HG03175 (cell line): ENCODE results near the gene FBLN1.
"Not testable (repeated sequence)": the region's sequence is repeated elsewhere in the genome, so short reads cannot be mapped to it uniquely, and the experiment has no call there.

Experiments used
- ATAC-seq: cut with Tn5 transposase; IDR thresholded peaks from one replicate; pipeline ENCODE4 v1.9.1; 2021; ENCODE audit warnings: mild to moderate bottlenecking, moderate library complexity; ENCODE audit not compliant: unreplicated experiment

FBLN1 gene

DNA sequence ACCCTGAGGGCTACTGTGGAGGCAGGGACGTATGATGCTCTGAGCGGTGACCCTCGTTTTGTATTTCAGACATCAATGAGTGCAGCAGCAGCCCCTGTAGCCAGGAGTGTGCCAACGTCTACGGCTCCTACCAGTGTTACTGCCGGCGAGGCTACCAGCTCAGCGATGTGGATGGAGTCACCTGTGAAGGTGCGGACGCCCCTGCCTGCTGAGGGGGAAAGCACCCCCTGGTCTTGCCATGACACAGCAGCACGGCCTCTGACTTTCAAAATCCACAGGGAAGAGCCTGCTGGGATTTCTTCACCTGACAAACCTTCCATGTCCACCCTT, 44.3 kb downstream of the FBLN1 start:
- no peak for ATAC-seq

GRCh38 chr22:45547731-45548130, 45.0 kb downstream of the FBLN1 start:
- no peak for ATAC-seq

DNA sequence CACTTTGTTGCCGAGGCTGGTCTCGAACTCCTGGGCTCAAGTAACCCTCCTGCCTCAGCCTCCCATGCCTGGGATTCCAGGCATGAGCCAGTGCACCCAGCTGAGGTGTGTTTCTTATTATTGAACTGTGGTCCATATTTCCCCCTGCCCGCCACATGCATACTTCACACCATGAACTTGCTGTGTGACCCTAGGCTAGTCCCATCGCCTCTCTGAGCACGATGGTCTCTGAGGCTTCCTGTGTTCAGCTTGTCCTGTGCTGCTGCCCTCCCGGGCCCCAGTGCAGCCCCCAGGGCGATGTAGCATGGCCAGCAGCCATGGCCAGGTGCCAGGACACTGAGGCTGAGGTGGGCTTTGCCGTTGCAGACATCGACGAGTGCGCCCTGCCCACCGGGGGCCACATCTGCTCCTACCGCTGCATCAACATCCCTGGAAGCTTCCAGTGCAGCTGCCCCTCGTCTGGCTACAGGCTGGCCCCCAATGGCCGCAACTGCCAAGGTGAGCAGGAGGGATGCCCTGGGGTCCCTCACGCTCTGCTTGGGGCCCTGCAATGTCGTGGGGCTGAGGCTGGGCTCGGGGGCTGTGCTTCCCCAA, 45.7 kb downstream of the FBLN1 start:
- ATAC-seq, result no peak

- ATAC-seq, result no peak
Measured at GRCh38 chr22:45548991-45549761, 46.5 kb downstream of the FBLN1 start.

DNA sequence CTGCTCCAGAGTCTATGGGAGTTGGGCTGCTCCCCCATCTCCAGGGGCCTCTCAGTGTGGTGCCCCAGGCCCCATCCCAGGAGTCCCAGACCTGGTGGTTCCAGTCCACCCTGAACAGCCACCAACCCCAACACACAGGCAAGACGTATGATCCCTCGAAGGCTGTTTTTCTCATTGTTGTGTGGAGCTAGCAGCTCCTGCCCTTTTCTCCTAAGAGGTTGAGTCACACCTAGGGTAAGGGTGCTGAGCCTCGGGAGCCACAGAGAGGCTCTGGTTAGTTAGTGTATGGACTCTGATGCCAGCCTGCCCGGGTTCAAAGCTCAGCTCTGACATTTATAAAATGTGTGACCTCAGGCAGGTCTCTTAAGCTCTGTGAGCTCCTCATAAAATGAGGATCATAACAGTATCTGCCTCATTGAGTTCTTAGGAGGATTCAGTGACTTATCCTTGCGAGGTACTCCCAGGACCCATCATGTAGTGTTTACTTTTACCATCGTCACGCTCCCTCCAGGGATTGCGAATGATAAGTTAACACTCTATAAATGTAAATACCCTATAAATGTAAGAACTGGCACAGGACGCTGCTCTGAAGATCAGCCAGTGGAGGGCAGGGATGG, 47.2 kb downstream of the FBLN1 start:
- ATAC-seq, result no peak

GRCh38 chr22:45550416-45550815, 47.7 kb downstream of the FBLN1 start:
- no peak for ATAC-seq

- no peak for ATAC-seq
Measured at GRCh38 chr22:45550891-45551290, 48.2 kb downstream of the FBLN1 start.

DNA sequence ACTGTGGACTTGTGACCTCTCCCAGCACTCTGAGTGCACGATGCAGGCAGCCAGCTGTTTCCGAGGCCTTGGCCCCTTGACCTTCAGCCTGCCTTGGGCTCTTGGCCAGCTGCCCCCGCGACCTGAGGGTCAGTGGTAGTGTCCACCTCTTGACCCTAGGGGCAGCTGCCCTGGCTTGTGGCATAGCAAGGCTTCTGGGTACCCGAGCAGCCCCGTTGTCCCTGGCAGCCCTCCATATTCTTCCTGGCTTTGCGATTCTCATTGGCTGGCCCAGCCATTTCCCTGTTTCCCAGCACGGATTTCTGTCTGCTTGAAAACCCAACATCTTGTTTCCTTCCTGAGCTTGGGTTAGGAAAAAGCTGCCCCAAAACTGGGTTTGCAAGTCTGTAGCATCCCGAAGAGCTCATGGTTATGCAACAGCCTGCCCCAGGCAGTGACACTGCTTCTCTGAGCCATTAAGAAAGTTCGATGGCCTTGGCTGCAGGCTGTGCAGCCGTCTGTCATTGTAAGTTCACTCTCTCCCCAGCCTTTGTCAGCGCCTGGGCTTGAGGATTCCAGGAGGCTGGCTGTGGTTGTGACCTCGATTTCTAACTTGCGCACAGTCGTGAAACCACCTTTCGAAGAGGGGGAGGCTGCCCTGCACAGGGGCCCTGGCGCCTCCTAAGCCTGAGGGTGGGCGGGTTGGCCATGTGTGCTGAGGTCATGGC, 48.8 kb downstream of the FBLN1 start:
- no peak for ATAC-seq

- no peak for ATAC-seq
Measured at GRCh38 chr22:45552017-45552411, 49.3 kb downstream of the FBLN1 start.

- ATAC-seq, result no peak
Measured at GRCh38 chr22:45552580-45553350, 50.1 kb downstream of the FBLN1 start.

DNA sequence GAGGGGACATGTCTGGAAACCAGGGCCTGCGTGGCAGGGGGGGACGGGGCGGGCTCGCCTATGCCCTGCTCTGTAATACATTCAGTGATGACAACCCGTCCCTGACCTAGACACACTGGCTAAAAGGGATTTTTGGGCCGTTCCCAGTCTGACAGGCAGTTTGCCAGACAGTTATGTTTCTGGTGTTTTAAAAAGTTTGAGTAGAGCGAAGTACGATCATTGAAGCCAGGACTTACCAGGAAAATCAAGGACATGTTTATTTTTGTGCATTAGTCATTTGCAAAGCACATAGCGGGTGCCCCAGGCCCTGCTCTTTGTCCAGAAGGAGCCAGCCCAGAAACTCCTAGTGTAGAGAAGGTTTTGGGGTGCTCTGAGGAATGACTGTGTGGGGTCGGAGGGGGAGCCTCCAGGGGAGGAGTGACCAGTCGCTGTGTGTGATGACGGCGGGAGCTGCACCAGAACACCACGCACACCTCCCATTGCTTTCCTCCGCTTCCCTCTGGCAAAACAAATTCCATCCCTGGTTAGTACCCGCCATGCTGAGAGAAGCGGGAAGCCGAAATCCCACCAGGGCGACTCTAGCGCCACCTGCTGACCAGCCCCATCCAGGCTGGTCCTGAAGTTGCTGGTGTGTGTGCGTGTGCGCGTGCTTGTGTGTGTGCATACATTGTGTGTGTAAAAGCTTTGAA, 50.8 kb downstream of the FBLN1 start:
- no peak for ATAC-seq

DNA sequence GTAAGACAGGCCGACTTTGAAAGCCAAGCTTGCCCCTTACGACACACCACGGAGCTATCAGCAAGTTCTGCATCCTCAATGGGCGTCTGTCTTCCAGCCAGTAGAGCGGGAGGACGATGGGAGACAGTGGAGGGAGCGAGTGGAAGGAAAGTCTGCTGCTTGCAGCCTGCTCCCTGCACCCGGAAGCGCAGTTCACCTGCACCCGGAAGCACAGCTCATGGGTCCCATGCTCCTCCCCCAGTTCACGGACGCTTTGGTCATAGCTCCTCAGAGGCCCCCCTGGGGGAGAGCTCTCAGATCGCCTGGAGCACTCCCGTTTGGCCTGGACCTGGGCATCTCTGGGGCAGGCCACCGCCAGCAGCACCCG, 51.3 kb downstream of the FBLN1 start:
- ATAC-seq, result no peak

DNA sequence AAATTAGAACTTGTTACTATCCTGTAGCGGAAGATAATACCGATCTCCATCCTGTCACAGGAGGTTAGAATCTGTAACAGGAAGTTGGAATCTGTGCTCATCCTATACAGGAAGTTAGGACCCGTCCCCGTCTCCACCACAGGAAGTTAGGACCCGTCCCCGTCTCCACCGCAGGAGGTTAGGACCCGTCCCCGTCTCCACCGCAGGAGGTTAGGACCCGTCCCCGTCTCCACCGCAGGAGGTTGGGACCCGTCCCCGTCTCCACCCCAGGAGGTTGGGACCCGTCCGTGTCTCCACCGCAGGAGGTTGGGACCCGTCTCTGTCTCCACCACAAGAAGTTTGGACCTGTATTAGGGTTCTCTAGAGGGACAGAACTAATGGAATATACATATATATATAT, 52.2 kb downstream of the FBLN1 start:
- no peak for ATAC-seq

DNA sequence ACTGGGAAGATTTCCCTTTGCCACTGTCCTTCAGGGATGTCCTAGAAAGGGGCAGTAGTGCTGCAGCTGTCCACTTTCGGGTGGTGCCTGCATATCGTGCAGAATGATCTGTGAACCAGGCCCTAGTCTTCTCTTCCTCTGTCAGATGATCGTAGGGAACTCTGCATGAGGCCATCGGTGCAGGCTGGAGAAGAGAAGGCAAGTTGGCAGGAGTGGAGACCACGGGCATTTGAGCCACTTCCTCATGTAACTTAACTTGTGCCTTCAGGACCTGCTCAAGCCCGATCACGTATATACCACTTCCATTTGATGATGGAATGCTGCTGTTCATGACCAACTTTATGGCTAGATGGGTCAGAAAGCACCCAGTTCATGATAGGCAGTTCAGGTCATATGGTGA, 55.2 kb downstream of the FBLN1 start:
- not testable (repeated sequence) for ATAC-seq

DNA sequence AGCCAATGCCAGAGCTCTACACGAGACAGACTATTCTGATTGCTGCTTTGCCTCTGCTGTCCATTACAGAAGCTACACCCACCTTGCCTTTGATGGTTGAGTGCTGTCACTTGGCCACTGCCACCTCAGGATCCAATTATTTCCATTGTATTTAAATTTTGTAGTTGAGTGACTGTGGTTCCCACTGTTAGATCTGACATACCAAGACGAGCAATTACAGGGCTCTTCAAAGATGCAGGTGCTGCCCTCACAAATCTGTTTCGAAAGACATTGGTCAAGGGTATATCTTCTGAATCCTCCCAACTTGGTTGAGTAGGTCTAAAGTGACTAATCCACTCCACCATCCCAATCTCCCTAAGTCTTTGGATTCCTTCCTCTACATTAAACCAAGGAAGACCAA, 57.4 kb downstream of the FBLN1 start:
- not testable (repeated sequence) for ATAC-seq

DNA sequence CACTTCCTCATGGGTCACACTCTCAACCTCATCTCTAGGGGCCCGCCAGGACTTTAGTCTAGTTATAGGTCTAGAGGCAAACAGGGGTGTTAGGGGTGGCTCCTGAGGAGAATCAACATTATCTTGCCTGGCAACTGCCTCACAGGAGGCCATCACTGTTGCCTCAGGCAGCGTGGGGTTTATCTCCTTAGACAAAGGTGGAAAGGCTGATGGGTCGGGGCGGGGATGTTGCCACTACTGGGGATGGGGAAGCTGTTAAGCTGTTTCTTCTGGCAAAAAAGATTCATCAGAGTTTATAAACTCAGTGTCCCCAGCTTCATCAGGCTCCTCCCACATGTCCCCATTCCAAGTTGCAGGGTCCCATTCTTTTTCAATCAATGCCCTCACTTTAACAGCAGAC, 58.1 kb downstream of the FBLN1 start:
- ATAC-seq, result not testable (repeated sequence)

DNA sequence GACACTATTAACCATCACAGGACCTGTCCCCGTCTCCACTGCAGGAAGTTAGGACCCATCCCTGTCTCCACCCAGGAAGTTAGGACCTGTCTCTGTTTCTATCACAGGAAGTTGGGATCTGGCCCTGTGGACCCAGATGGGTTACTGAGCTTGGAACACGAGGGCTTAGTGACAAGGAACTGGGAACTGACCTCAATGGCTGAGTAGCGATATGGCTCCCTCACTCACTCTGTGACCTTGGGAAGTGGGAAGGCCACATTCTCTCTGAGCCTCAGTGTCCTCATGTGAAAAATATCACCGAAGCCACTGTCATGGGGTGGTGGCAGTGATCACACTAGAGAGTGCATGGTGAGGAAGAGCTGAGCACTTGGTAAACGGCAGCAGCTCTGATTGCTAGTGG, 59.4 kb downstream of the FBLN1 start:
- no peak for ATAC-seq

DNA sequence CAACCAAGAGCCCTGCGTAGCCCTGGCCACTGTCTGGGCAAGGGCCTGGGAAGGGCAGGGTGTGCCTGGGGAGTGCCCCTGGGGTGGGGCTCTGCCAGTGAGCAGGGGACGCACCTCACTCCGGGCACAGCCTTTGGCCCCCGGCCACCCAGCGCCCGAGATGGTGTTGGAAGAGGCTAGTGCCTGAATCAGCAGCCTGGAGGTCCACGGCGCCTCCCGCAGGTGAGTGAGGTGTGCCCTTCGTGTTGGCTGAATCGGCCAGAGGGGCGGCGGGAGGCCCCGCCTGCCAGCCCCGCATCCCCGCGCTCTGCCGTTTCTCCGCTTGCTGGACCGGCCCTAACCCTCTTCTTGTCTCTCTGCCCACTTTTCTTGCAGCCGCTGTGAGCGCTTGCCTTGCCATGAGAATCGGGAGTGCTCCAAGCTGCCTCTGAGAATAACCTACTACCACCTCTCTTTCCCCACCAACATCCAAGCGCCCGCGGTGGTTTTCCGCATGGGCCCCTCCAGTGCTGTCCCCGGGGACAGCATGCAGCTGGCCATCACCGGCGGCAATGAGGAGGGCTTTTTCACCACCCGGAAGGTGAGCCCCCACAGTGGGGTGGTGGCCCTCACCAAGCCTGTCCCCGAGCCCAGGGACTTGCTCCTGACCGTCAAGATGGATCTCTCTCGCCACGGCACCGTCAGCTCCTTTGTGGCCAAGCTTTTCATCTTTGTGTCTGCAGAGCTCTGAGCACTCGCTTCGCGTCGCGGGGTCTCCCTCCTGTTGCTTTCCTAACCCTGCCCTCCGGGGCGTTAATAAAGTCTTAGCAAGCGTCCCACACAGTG, 60.1 kb downstream of the FBLN1 start:
- ATAC-seq, result no peak

DNA sequence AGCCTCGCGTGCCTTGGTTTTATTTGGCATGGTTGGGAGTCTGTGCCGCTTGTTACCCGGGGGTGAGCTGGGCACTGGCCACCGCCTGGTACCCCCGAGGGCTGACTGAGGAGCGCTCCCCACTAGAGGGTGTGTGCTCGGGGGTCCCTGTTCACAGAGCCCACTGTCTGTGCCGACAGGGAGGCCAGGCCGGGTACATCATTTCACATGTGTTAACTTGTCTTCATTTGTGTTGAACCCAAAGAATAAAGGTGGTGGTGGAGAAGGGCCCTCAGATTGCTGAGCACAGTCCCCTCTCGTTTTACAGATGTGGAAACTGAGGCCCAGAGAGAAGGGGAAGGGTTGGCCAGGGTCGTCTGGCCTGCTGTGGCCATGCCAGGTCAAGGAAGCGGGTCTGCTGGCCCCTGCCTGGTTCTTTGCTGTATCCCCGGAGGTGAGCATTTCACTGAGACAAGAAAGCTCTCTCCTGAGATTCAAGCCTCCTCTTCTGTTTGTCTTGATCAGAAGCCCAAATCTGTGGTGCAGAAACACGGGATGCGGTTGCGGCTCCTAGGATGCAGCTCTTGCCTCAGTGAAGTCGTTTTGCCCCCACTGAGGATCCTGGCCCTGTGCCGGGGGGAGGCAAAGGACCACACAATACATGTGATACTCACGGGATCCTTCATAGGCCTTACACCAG, 60.8 kb downstream of the FBLN1 start:
- no peak for ATAC-seq
